DMS153 treated with DMSO at 0.1 percent for 48 hours (cell line): Measurements from ENCODE around the gene AKNA.

ENCODE experiments used
- DNase-seq: peaks from one replicate; lab custom pipeline; 2025; ENCODE audit not compliant: unreplicated experiment; lab: John Stamatoyannopoulos, UW

The AKNA gene

GRCh38 chr9:114396558-114397218 is 8.9 kb upstream of the AKNA start:
- no peak for DNase-seq

GRCh38 chr9:114395768-114396167 is 8.0 kb upstream of the AKNA start:
- DNase-seq: no peak

- no peak for DNase-seq
Observed at GRCh38 chr9:114395334-114395617, 7.5 kb upstream of the AKNA start.

DNA sequence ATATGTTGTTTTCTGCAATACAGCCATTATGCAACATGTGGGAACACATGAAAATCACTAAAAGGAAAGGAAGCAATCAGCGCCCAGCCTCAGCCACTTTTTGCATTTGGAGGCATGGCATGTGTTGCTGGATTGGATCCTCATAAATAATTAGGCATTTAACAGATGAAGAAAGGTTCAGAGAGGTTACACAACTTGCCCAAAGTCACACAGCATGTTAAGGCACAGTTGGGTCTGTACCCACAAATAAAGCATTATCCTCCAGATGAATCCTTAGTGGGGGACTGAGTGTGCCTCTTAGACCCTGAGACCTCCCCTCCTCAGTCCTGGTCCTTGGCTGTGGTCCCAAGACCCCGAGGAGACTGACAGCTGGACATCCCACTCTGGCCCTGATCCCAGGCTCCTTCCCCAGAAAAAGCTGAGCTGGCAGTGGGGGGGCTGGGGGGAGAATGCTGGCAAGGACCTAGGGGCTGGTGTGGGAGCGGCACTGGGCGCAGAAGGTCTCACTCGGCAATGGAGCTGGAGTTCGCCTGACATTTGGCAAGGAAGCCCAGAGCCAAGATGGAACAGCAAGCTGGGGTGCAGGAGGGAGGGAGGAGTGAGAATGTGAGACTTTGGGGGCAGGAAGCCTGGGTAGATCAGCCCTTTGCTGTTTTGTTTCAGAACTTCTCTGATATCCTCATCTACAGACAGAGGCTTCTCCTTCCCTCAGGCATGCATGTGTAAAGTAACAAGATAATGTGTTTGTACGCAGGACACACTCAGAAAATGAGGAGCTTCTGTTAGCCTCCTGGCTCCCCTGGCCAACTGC is 6.9 kb upstream of the AKNA start:
- no peak for DNase-seq

DNA sequence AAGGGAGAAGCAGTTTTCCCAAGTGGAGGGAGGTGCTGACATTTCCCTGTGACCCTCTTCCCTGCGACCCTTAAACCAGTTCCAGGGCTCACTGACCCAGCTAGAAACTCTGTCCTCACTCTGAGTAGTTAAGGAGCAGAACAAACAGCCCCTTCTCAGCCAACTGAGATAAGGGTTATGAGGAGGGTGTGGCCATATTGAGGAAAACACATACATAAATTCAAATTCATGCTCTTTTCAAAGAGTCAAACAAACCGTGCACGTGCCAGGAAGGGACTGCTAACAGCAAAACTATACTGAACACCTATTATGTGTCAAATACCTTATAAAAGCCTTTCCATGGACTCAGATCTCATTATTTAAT is 4.9 kb upstream of the AKNA start:
- DNase-seq: no peak

DNA sequence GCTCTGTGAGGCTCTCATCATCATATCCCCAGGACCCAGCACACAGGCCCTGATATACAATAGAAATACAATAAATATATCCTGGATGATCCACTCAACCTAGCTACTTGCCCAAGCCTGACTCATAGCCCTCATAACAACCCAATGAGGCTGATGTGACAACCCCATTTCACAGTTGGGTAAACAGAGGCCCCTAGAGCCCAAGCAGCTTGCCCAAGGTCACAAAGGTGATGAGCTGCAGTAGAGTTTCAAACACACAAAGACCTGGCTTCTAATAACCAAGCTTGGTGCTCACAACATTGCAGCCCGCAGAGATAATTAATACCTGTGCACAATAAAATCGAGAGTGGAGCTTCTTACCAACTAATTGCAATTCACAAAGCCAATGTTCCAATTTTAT is 3.2 kb upstream of the AKNA start:
- DNase-seq: no peak

DNA sequence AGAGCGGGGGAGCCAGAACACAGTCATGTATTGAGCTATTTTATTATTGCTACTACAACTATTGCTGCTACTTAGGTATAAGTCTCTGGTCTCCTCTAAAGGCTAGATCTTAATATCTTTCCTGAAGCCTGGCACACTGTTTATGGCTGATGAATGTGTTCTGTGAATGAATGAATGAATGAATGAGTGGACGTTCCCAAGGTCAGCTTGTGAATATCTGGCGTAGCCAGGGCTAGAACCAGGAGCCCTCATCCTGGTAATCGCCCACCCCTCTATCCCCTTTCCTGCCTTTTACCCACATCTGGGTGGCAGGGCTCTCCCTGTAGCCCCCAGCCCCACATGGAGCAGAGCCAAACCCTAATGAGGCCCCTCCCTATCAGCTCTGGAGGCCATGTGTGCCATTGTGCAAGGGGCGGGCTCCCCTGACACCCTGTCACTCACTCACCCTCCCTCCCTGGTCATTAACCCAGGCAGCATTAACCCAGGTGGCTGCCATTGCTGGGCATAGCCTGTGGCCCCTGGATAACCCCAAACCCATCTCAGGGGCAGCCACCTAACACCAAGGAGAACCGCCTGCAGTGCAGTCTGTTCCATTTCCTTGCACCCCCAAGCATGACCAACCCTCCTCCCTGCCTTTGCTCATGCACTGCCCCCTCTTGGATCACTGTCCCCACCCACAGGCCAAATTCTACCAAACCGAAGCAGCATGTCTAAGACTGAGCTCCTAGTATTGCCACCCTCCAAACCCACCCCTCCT is 2.0 kb upstream of the AKNA start:
- DNase-seq: no peak

GRCh38 chr9:114388764-114389375 is 1.1 kb upstream of the AKNA start:
- no peak for DNase-seq

DNA sequence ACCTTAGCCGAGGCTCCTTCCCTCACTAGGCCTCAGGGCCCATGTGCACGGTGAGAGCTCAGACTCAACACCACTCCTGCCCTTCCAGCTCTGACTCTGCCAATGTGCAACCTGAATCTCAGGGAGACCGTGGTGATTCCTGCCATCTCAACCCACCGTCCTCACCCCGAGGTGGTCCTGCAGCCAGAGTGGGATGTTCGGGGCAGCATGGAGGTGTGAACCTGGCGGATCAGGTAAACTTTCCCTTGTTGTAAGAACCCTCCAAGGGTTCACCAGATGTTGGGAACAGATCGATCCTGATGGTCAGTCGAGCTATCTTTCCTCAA is 538 bp upstream of the AKNA start:
- DNase-seq: no peak

DNA sequence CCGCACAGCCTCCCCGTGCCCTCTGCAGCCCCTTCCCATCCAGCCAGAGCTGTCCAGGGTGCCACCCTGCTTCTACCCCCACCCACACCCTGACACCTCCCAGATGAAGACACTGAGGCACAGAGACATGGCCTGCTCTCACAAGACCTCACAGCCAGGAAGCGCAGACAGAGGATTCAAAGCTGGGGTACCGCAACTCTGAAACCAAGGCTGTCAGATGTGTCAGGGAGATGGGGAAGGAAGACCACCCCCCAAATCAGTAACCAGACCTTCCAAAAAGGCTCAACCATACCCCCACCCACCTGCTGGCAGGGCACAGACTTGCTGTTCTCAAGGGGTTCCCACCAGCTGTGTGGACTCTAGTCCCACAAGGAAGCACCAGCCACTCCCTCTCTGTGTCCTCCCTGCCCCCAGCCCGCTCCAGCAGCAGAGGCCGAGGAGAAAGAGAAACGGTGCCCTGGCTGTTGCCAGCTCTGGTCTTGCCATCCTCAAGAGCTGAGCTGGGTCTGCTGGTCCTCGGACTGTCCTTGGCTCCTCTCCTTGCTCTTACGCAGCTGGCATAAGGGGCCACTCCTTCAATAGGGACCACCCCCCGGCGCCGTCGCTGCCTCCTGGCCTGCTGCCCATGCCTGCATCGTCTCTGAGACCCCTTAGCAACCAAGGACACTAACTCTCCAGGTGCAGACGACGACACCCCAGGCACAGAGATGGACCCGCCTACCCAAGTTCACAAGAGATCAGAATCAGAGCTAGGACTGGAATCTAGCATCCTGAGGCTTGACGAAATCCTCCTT is 699 bp downstream of the AKNA start:
- DNase-seq: no peak

- no peak for DNase-seq
Observed at GRCh38 chr9:114386361-114386885, 1.4 kb downstream of the AKNA start.

- no peak for DNase-seq
Observed at GRCh38 chr9:114385397-114386181, 2.2 kb downstream of the AKNA start.

GRCh38 chr9:114384836-114385396 is 2.9 kb downstream of the AKNA start:
- no peak for DNase-seq

DNA sequence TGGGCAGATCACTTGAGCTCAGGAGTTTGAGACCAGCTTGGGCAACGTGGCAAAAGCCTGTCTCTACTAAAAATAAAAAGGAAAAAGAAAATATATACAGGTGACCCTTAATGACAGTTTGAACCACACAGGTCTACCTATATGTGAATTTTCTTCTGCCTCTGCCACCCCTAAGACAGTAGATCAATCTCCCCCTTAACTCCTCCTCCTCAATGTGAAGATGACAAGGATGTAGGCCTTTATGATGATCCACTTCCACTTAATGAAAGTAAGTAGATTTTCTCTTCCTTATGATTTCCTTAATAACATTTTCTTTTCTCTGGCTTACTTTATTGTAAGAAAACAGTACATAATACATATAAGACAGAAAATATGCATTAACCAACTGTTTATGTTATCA is 3.4 kb downstream of the AKNA start:
- no peak for DNase-seq

GRCh38 chr9:114383521-114384231 is 4.1 kb downstream of the AKNA start:
- no peak for DNase-seq

- DNase-seq: no peak
Observed at GRCh38 chr9:114382699-114383520, 4.9 kb downstream of the AKNA start.

DNA sequence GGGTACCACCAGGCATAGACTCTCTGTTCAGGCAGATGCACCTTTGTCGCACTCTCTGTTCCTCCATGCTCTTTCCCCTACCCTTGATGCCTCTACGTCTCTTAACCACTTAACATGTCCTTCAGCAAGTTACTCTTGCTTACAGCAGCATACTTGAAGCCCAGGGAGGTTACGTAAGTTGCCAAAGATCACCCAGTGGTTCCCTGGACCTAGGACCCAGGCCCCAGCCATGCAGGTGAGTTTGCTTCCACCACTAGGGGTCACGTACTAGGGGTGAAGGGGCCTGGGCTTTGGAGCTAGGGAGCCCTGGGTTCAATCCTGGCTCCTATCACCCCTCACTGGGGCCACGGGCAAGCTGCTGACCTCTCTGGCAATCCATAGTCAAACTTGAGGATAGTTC is 8.9 kb downstream of the AKNA start:
- DNase-seq: no peak

DNA sequence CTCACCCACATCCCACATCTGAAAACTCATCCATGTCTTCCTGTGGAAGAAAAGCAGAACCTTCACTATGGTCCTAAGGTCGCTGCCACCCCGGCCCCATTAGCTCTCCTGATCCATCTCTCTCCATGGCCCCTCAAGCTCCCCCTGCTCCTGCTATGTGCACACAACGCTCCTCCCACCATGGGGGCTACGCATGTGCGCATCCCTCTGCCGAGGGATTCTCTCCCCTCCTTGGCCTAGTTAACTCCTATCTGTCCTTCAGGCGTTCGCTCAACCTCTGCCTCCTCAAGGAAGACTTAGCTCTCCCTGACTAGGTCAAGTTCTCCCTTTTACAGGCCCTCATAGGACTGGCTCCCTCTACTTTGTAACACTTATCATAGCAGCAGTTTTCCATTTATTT is 9.8 kb downstream of the AKNA start:
- DNase-seq: no peak
